IPS-NIHi7 (cell line): ENCODE measurements around the gene LIX1L.

Experiments used
- DNase-seq: peaks from one replicate; pipeline ENCODE4 v3.0.0; 2012; ENCODE audit warnings: mixed read lengths; ENCODE audit errors: extremely low spot score

Gene LIX1L

GRCh38 chr1:145963265-145964019, 5.6 kb upstream of the LIX1L start:
- DNase-seq = no peak

- no peak for DNase-seq
Observed at GRCh38 chr1:145962157-145963102, 4.6 kb upstream of the LIX1L start.

- DNase-seq = no peak
Observed at GRCh38 chr1:145961425-145962156, 3.8 kb upstream of the LIX1L start.

GRCh38 chr1:145961109-145961424, 3.2 kb upstream of the LIX1L start:
- no peak for DNase-seq

- DNase-seq = peak; percentile 82
Observed at GRCh38 chr1:145960468-145961108, 2.8 kb upstream of the LIX1L start.

- DNase-seq = no peak
Observed at GRCh38 chr1:145959957-145960467, 2.2 kb upstream of the LIX1L start.

GRCh38 chr1:145959333-145959732, 1.5 kb upstream of the LIX1L start:
- no peak for DNase-seq

- no peak for DNase-seq
Observed at GRCh38 chr1:145958734-145959133, 917 bp upstream of the LIX1L start.

- no peak for DNase-seq
Observed at GRCh38 chr1:145956781-145957442, 905 bp downstream of the LIX1L start.

GRCh38 chr1:145956361-145956760, 1.5 kb downstream of the LIX1L start:
- no peak for DNase-seq

GRCh38 chr1:145955436-145955835, 2.4 kb downstream of the LIX1L start:
- no peak for DNase-seq

GRCh38 chr1:145953861-145954260, 4.0 kb downstream of the LIX1L start:
- no peak for DNase-seq

GRCh38 chr1:145952903-145953302, 4.9 kb downstream of the LIX1L start:
- no peak for DNase-seq

GRCh38 chr1:145951526-145951925, 6.3 kb downstream of the LIX1L start:
- DNase-seq = no peak

- DNase-seq = no peak
Observed at GRCh38 chr1:145949219-145949618, 8.6 kb downstream of the LIX1L start.

GRCh38 chr1:145947551-145947950, 10.3 kb downstream of the LIX1L start:
- peak; percentile 36 for DNase-seq

- DNase-seq = no peak
Observed at GRCh38 chr1:145946477-145946986, 11.3 kb downstream of the LIX1L start.

- no peak for DNase-seq
Observed at GRCh38 chr1:145944532-145944931, 13.3 kb downstream of the LIX1L start.

GRCh38 chr1:145942871-145943270, 14.9 kb downstream of the LIX1L start:
- no peak for DNase-seq

GRCh38 chr1:145942405-145942804, 15.4 kb downstream of the LIX1L start:
- DNase-seq = no peak

- no peak for DNase-seq
Observed at GRCh38 chr1:145937436-145937835, 20.4 kb downstream of the LIX1L start.
